ENCODE measurements around the gene WDR46.
A peak's percentile ranks its signal among the peaks of the same experiment; 100 is the strongest.

The WDR46 gene

GRCh38 chr6:33318426-33319073 is 29.5 kb upstream of the WDR46 start:
- Histone ChIP-seq H3K36me3 (peaks cover 30% of the 10 kb centered on the region), H3K9me3 (no peaks in the 10 kb centered on the region), H3K27me3 (no peaks in the 10 kb centered on the region), H3K4me3 (ENCODE audit: low read depth, low read length) (peak overlapping the region; percentile 69), H3K4me1 (peaks cover 3% of the 10 kb centered on the region; the same call in 1 of the 2 replicates)
- no peak for DNase-seq
- no peak for TF ChIP-seq CTCF (IDR thresholded peaks at IDR 0.05; ENCODE audit: low read depth, low read length)

- peaks cover 3% of the 10 kb centered on the region; the same call in 1 of the 2 replicates for H3K4me1 ChIP-seq
- TF ChIP-seq CTCF (IDR thresholded peaks at IDR 0.05; ENCODE audit: low read depth, low read length), result no peak
- H3K4me3 ChIP-seq (ENCODE audit: low read depth, low read length), result peak within 1 kb of the TSS; percentile 69
- no peaks in the 10 kb centered on the region for H3K27me3 ChIP-seq
- H3K36me3 ChIP-seq, result peaks cover 30% of the 10 kb centered on the region
- H3K9me3 ChIP-seq, result no peaks in the 10 kb centered on the region
- DNase-seq, result peak; percentile 99
These were observed 28.8 kb upstream of the WDR46 start, which contains the start of gene ZBTB22 for GRCh38 chr6:33317669-33318425. TSS of gene ZBTB22 (minus strand) at chr6:33317744. CDS start at chr6:33316916, 828 bp downstream.

- no peak for TF ChIP-seq CTCF (IDR thresholded peaks at IDR 0.05; ENCODE audit: low read depth, low read length)
- DNase-seq, result no peak
- Histone ChIP-seq H3K27me3 (no peaks in the 10 kb centered on the region), H3K36me3 (peaks cover 30% of the 10 kb centered on the region), H3K9me3 (no peaks in the 10 kb centered on the region), H3K4me3 (ENCODE audit: low read depth, low read length) (peak overlapping the region; percentile 69), H3K4me1 (peaks cover 3% of the 10 kb centered on the region; the same call in 1 of the 2 replicates)
These were observed 28.3 kb upstream of the WDR46 start for GRCh38 chr6:33317419-33317668.

- Histone ChIP-seq H3K27me3 (no peaks in the 10 kb centered on the region), H3K9me3 (no peaks in the 10 kb centered on the region), H3K4me1 (peaks cover 3% of the 10 kb centered on the region; the same call in 1 of the 2 replicates), H3K36me3 (peaks cover 30% of the 10 kb centered on the region), H3K4me3 (ENCODE audit: low read depth, low read length) (peak overlapping the region; percentile 36)
- no peak for DNase-seq
- no peak for TF ChIP-seq CTCF (IDR thresholded peaks at IDR 0.05; ENCODE audit: low read depth, low read length)
These were observed 27.8 kb upstream of the WDR46 start for GRCh38 chr6:33316603-33317418.

- Histone ChIP-seq H3K4me1 (peaks cover 3% of the 10 kb centered on the region; the same call in 1 of the 2 replicates), H3K27me3 (no peaks in the 10 kb centered on the region), H3K36me3 (peaks cover 25% of the 10 kb centered on the region), H3K9me3 (no peaks in the 10 kb centered on the region), H3K4me3 (ENCODE audit: low read depth, low read length) (no peak overlapping the region)
- TF ChIP-seq CTCF (IDR thresholded peaks at IDR 0.05; ENCODE audit: low read depth, low read length), result no peak
- DNase-seq, result no peak
These were observed 27.0 kb upstream of the WDR46 start for GRCh38 chr6:33315793-33316602.

All from BE2C (cell line).